Measurements from ENCODE around the gene NME2. TPM values are rescaled to one million over a fixed set of nuclear protein-coding genes. Genes with fewer than 3 reads are reported as not detected.

NME2 gene
- total RNA-seq, 1 experiment from 2014 or later, result 734 TPM

GRCh38 chr17:51161541-51161940, 4.7 kb upstream of the NME2 start:
- POLR2A ChIA-PET, result interaction anchor here (1.1 kb wide), 1 partner anchor 8 kb away, joined by 4 read pairs; the partner anchor contains the start of gene NME1
- no peaks in the 10 kb centered on the region for H3K27me3 Mint-ChIP-seq (ENCODE audit: insufficient read depth, unreplicated experiment)
- intact Hi-C loops (cut with micrococcal nuclease; ENCODE audit: unreplicated experiment), result no loop called here
- peaks cover 89% of the 10 kb centered on the region for H3K36me3 Mint-ChIP-seq (ENCODE audit: insufficient read depth, unreplicated experiment)
- CTCF ChIA-PET, result interaction anchor here (0.6 kb wide), 1 partner anchor 72 kb away, joined by 4 read pairs; no protein-coding TSS in a partner anchor
- Histone ChIP-seq H3K27me3 (replicated peaks; ENCODE audit: control insufficient read depth, insufficient read depth, low read length) (no peaks in the 10 kb centered on the region), H3K4me1 (peaks cover 9% of the 10 kb centered on the region), H3K4me3 (ENCODE audit: low read depth, low read length) (no peak overlapping the region), H3K9me3 (no peaks in the 10 kb centered on the region), H3K36me3 (ENCODE audit: control insufficient read depth, insufficient read depth, low read length) (peaks cover 2% of the 10 kb centered on the region)
- H3K9me3 Mint-ChIP-seq (ENCODE audit: unreplicated experiment), result no peaks in the 10 kb centered on the region
- DNase-seq, result no peak
- no peak overlapping the region for H3K4me3 Mint-ChIP-seq (ENCODE audit: unreplicated experiment)
- H3K27ac Mint-ChIP-seq (ENCODE audit: unreplicated experiment), result no peak overlapping the region
- BruUV-seq (replicated peaks), result TSS peak; percentile 15
- H3K4me1 Mint-ChIP-seq (ENCODE audit: low read depth, unreplicated experiment), result no peaks in the 10 kb centered on the region
- no peak for TF ChIP-seq CTCF (IDR thresholded peaks at IDR 0.05; ENCODE audit: insufficient read depth in 1 of 2, low read depth in 1 of 2, low read length in 1 of 2, severe bottlenecking in 1 of 2, unreplicated experiment in 1 of 2)

- BruUV-seq (replicated peaks), result no TSS peak
- ChIA-PET POLR2A (interaction anchor here (1.1 to 1.5 kb wide), 2 partner anchors 40 to 44 kb away, joined by 3 to 5 read pairs; partner anchors contain the start of gene SPAG9), CTCF (interaction anchor here (0.6 to 1.1 kb wide), 3 partner anchors 9 to 164 kb away, joined by 3 to 5 read pairs (median 3); partner anchors contain the start of gene MBTD1)
- peak overlapping the region; percentile 98 for H3K4me3 Mint-ChIP-seq (ENCODE audit: unreplicated experiment)
- no peaks in the 10 kb centered on the region for H3K9me3 ChIP-seq
- peak overlapping the region; percentile 97 for H3K27ac Mint-ChIP-seq (ENCODE audit: unreplicated experiment)
- peak in 1 of 2 experiments; percentile 28 for DNase-seq
- H3K9me3 Mint-ChIP-seq (ENCODE audit: unreplicated experiment), result no peaks in the 10 kb centered on the region
- H3K36me3 ChIP-seq (ENCODE audit: control insufficient read depth, insufficient read depth, low read length), result peaks cover 4% of the 10 kb centered on the region
- no peaks in the 10 kb centered on the region for H3K27me3 Mint-ChIP-seq (ENCODE audit: insufficient read depth, unreplicated experiment)
- peaks cover 96% of the 10 kb centered on the region for H3K36me3 Mint-ChIP-seq (ENCODE audit: insufficient read depth, unreplicated experiment)
- intact Hi-C loops (cut with micrococcal nuclease; ENCODE audit: unreplicated experiment), result loop anchor here (5.0 kb wide), 1 partner anchor 298 kb away; the partner anchor contains the start of gene TOB1
- peaks cover 4% of the 10 kb centered on the region for H3K4me1 Mint-ChIP-seq (ENCODE audit: low read depth, unreplicated experiment)
- peaks cover 21% of the 10 kb centered on the region for H3K4me1 ChIP-seq
- H3K4me3 ChIP-seq (ENCODE audit: low read depth, low read length), result peak overlapping the region; percentile 91
- H3K27me3 ChIP-seq (replicated peaks; ENCODE audit: control insufficient read depth, insufficient read depth, low read length), result no peaks in the 10 kb centered on the region
- no peak for TF ChIP-seq CTCF (IDR thresholded peaks at IDR 0.05; ENCODE audit: insufficient read depth in 1 of 2, low read depth in 1 of 2, low read length in 1 of 2, severe bottlenecking in 1 of 2, unreplicated experiment in 1 of 2)
Measured at GRCh38 chr17:51164911-51165679, 1.1 kb upstream of the NME2 start.

GRCh38 chr17:51165680-51166197, 472 bp upstream of the NME2 start:
- Histone ChIP-seq H3K4me3 (ENCODE audit: low read depth, low read length) (peak overlapping the region; percentile 91), H3K36me3 (ENCODE audit: control insufficient read depth, insufficient read depth, low read length) (peaks cover 4% of the 10 kb centered on the region), H3K27me3 (replicated peaks; ENCODE audit: control insufficient read depth, insufficient read depth, low read length) (no peaks in the 10 kb centered on the region), H3K4me1 (peaks cover 21% of the 10 kb centered on the region), H3K9me3 (no peaks in the 10 kb centered on the region)
- intact Hi-C loops (cut with micrococcal nuclease; ENCODE audit: unreplicated experiment), result loop anchor here (1.0 to 5.0 kb wide), 3 partner anchors 95 to 298 kb away; partner anchors contain the start of genes MBTD1, TOB1 and UTP18
- no peaks in the 10 kb centered on the region for H3K9me3 Mint-ChIP-seq (ENCODE audit: unreplicated experiment)
- peak overlapping the region; percentile 97 for H3K27ac Mint-ChIP-seq (ENCODE audit: unreplicated experiment)
- POLR2A ChIA-PET, result interaction anchor here (0.6 to 1.5 kb wide), 3 partner anchors 12 to 45 kb away, joined by 3 to 5 read pairs (median 3); partner anchors contain the start of genes NME1 and SPAG9
- H3K4me1 Mint-ChIP-seq (ENCODE audit: low read depth, unreplicated experiment), result peaks cover 7% of the 10 kb centered on the region
- H3K36me3 Mint-ChIP-seq (ENCODE audit: insufficient read depth, unreplicated experiment), result peaks cover 96% of the 10 kb centered on the region
- TSS peak; percentile 46 for BruUV-seq (replicated peaks)
- peak overlapping the region; percentile 98 for H3K4me3 Mint-ChIP-seq (ENCODE audit: unreplicated experiment)
- no peak for TF ChIP-seq CTCF (IDR thresholded peaks at IDR 0.05; ENCODE audit: insufficient read depth in 1 of 2, low read depth in 1 of 2, low read length in 1 of 2, severe bottlenecking in 1 of 2, unreplicated experiment in 1 of 2)
- CTCF ChIA-PET, result interaction anchor here (0.5 to 1.1 kb wide), 4 partner anchors 13 to 1809 kb away, joined by 3 to 6 read pairs (median 6); partner anchors contain the start of gene NME1
- peak in 1 of 2 experiments; percentile 46 for DNase-seq
- no peaks in the 10 kb centered on the region for H3K27me3 Mint-ChIP-seq (ENCODE audit: insufficient read depth, unreplicated experiment)

Measured in Caco-2 (cell line).